Upper lobe of right lung (tissue), 1 donor: ENCODE results near the gene TAS2R46. TPM values are rescaled to one million over a fixed set of nuclear protein-coding genes. Genes with fewer than 3 reads are reported as not detected.

Experiments
- total RNA-seq: library from RNA; stranded (reverse); fragmentation: NEBNext Ultra II Directional; extraction: Animal tissue kit (Norgen Biotek cat#: 25700); gene quantifications from one replicate; pipeline ENCODE4 v1.2.1, GENCODE V29; 2021
- donor health status: DM: no; HTN: yes; CAD: no; lungs with severe emphysema.

Gene TAS2R46
- total RNA-seq, 1 donor from 2014 or later: 1.3 TPM

Other genes starting within 250 kb of the TAS2R46 start
- gene TAS2R10, start 235.9 kb downstream of the TAS2R46 start, total RNA-seq: not detected
- 1.7 TPM for gene PRR4, start 212.8 kb downstream of the TAS2R46 start, total RNA-seq
- 7.8 TPM for gene PRH1, start 178.0 kb downstream of the TAS2R46 start, total RNA-seq
- 1.3 TPM for gene TAS2R13, start 152.7 kb downstream of the TAS2R46 start, total RNA-seq
- gene PRH2, start 133.1 kb downstream of the TAS2R46 start, total RNA-seq: not detected
- 2.5 TPM for gene TAS2R14, start 123.0 kb downstream of the TAS2R46 start, total RNA-seq
- 0.55 TPM for gene TAS2R50, start 75.4 kb downstream of the TAS2R46 start, total RNA-seq
- gene TAS2R20, start 64.0 kb downstream of the TAS2R46 start, total RNA-seq: 1.2 TPM
- 3.2 TPM for gene TAS2R19, start 39.7 kb downstream of the TAS2R46 start, total RNA-seq
- gene TAS2R31, start 30.9 kb downstream of the TAS2R46 start, total RNA-seq: 3.0 TPM
- not detected for gene TAS2R43, start 30.0 kb upstream of the TAS2R46 start, total RNA-seq
- 2.9 TPM for gene TAS2R30, start 72.3 kb upstream of the TAS2R46 start, total RNA-seq
- gene SMIM10L1, start 108.9 kb upstream of the TAS2R46 start, total RNA-seq: 8.6 TPM
- not detected for gene TAS2R42, start 124.6 kb upstream of the TAS2R46 start, total RNA-seq
- gene PRB3, start 207.4 kb upstream of the TAS2R46 start, total RNA-seq: not detected
- not detected for gene PRB4, start 248.1 kb upstream of the TAS2R46 start, total RNA-seq